KMS-11 (cell line): ENCODE results near the gene CD47.

Experiments
- H2AFZ ChIP-seq: fragments of 200-600 bp; sonication (generic); 2 replicates; pipeline ENCODE4 v1.6.1; 2016; ENCODE audit warnings: antibody characterized with exemption, mixed run types, low read depth
- H3K27ac ChIP-seq: fragments of 200-600 bp; sonication (generic); 2 replicates; pipeline ENCODE4 v1.6.1; 2016; ENCODE audit warnings: mild to moderate bottlenecking, mixed run types
- H3K27me3 ChIP-seq: fragments of 200-600 bp; sonication (generic); 2 replicates; pipeline ENCODE4 v1.6.1; 2017; ENCODE audit warnings: mild to moderate bottlenecking, low read depth, mixed run types, moderate library complexity; ENCODE audit not compliant: insufficient read depth
- H3K36me3 ChIP-seq: fragments of 200-600 bp; sonication (generic); 2 replicates; pipeline ENCODE4 v1.6.1; 2017; ENCODE audit warnings: mild to moderate bottlenecking, mixed run types; ENCODE audit not compliant: insufficient read depth
- H3K4me1 ChIP-seq: fragments of 200-600 bp; sonication (generic); 2 replicates; pipeline ENCODE4 v1.6.1; 2016; ENCODE audit warnings: mild to moderate bottlenecking, low read depth, mixed run types; ENCODE audit not compliant: poor library complexity, severe bottlenecking
- H3K4me2 ChIP-seq: fragments of 200-600 bp; sonication (generic); 2 replicates; pipeline ENCODE4 v1.7.0; 2016; ENCODE audit warnings: mild to moderate bottlenecking, mixed run types
- H3K4me3 ChIP-seq: fragments of 200-600 bp; sonication (generic); IDR thresholded peaks from 2 replicates; pipeline ENCODE4 v1.6.1; 2017; ENCODE audit warnings: low read depth, low read length, mixed read lengths; ENCODE audit not compliant: insufficient read depth
- H3K79me2 ChIP-seq: fragments of 200-600 bp; sonication (generic); 2 replicates; pipeline ENCODE4 v1.6.1; 2016; ENCODE audit warnings: low read depth, mixed run types; ENCODE audit not compliant: insufficient read depth
- H3K9ac ChIP-seq: fragments of 200-600 bp; sonication (generic); 2 replicates; pipeline ENCODE4 v1.6.1; 2016; ENCODE audit warnings: mild to moderate bottlenecking, mixed run types
- H4K20me1 ChIP-seq: fragments of 200-600 bp; sonication (generic); 2 replicates; pipeline ENCODE4 v1.6.1; 2016; ENCODE audit warnings: mild to moderate bottlenecking, mixed run types; ENCODE audit not compliant: insufficient read depth
- TF ChIP-seq, protein P1 (sequence below): fragments of 200-600 bp; sonication (generic); conservative IDR thresholded peaks from 2 replicates; pipeline ENCODE4 v1.6.1; 2017; ENCODE audit warnings: low read depth, mild to moderate bottlenecking, antibody characterized with exemption, low read length, moderate library complexity, mixed read lengths

CD47 gene

GRCh38 chr3:107994181-107994580, 96.7 kb downstream of the CD47 start:
- Histone ChIP-seq H2AFZ (no peak overlapping the region), H3K27ac (no peak overlapping the region), H4K20me1 (no peaks in the 10 kb centered on the region), H3K79me2 (no peaks in the 10 kb centered on the region), H3K4me2 (no peak overlapping the region), H3K9ac (no peak overlapping the region), H3K36me3 (no peaks in the 10 kb centered on the region), H3K27me3 (no peaks in the 10 kb centered on the region), H3K4me3 (no peak overlapping the region), H3K4me1 (no peaks in the 10 kb centered on the region)
- TF ChIP-seq, protein P1, sequence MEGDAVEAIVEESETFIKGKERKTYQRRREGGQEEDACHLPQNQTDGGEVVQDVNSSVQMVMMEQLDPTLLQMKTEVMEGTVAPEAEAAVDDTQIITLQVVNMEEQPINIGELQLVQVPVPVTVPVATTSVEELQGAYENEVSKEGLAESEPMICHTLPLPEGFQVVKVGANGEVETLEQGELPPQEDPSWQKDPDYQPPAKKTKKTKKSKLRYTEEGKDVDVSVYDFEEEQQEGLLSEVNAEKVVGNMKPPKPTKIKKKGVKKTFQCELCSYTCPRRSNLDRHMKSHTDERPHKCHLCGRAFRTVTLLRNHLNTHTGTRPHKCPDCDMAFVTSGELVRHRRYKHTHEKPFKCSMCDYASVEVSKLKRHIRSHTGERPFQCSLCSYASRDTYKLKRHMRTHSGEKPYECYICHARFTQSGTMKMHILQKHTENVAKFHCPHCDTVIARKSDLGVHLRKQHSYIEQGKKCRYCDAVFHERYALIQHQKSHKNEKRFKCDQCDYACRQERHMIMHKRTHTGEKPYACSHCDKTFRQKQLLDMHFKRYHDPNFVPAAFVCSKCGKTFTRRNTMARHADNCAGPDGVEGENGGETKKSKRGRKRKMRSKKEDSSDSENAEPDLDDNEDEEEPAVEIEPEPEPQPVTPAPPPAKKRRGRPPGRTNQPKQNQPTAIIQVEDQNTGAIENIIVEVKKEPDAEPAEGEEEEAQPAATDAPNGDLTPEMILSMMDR, result no peak

- H3K4me2 ChIP-seq, result no peak overlapping the region
- H3K79me2 ChIP-seq, result no peaks in the 10 kb centered on the region
- TF ChIP-seq, protein P1, result no peak
- H3K9ac ChIP-seq, result no peak overlapping the region
- no peaks in the 10 kb centered on the region for H3K4me1 ChIP-seq
- H3K4me3 ChIP-seq, result no peak overlapping the region
- no peaks in the 10 kb centered on the region for H3K27me3 ChIP-seq
- H2AFZ ChIP-seq, result no peak overlapping the region
- no peak overlapping the region for H3K27ac ChIP-seq
- no peaks in the 10 kb centered on the region for H3K36me3 ChIP-seq
- H4K20me1 ChIP-seq, result no peaks in the 10 kb centered on the region
Measured at GRCh38 chr3:107993771-107994170, 97.1 kb downstream of the CD47 start.
